ENCODE measurements around the gene SLC25A45. TPM values are rescaled to one million over a fixed set of nuclear protein-coding genes. Genes with fewer than 3 reads are reported as not detected.

Gene SLC25A45
- total RNA-seq, 1 experiment from 2014 or later, result 1.1 TPM

GRCh38 chr11:65380460-65381119 is 1.9 kb downstream of the SLC25A45 start:
- Histone ChIP-seq H2BK120ac (ENCODE audit: low read depth, low read length, poor library complexity, severe bottlenecking) (no peak overlapping the region), H3K18ac (ENCODE audit: insufficient read length, low read depth, low read length) (no peak overlapping the region), H3K23me2 (ENCODE audit: insufficient read length, low read depth, low read length, poor library complexity, severe bottlenecking) (no peaks in the 10 kb centered on the region), H2BK15ac (ENCODE audit: low read depth, low read length) (no peak overlapping the region), H3K56ac (ENCODE audit: insufficient read length, low read depth, low read length) (no peak overlapping the region), H4K8ac (replicated peaks; ENCODE audit: insufficient read length, low read depth, low read length) (no peak overlapping the region), H3K23ac (ENCODE audit: insufficient read length, low read depth, low read length) (no peak overlapping the region), H2AK5ac (ENCODE audit: insufficient read length, low read length) (no peak overlapping the region), H3K79me2 (ENCODE audit: insufficient read depth, low read length) (no peaks in the 10 kb centered on the region), H3K27me3 (ENCODE audit: insufficient read depth, low read length) (no peaks in the 10 kb centered on the region), H4K91ac (ENCODE audit: insufficient read length, low read depth, low read length) (no peak overlapping the region), H3K9me3 (ENCODE audit: control insufficient read depth, low read depth, low read length) (no peaks in the 10 kb centered on the region), H2BK20ac (ENCODE audit: low read depth, low read length, poor library complexity, severe bottlenecking) (no peak overlapping the region), H2AFZ (ENCODE audit: low read length) (no peak overlapping the region), H2BK12ac (ENCODE audit: insufficient read length, low read depth, low read length) (no peak overlapping the region), H3K4me2 (ENCODE audit: insufficient read depth, insufficient read length, low read length) (no peak overlapping the region), H3K4ac (ENCODE audit: low read depth, low read length) (no peak overlapping the region), H3K4me1 (ENCODE audit: insufficient read depth, low read length) (0 out of 2 replicates have a peak, but pooled peaks cover 2% of the 10 kb centered on the region), H3K9ac (ENCODE audit: extremely low read depth, insufficient read length, low read length) (no peak overlapping the region), H4K5ac (ENCODE audit: insufficient read length, low read depth, low read length) (no peak overlapping the region), H3K79me1 (ENCODE audit: insufficient read depth, low read depth, low read length, poor library complexity, severe bottlenecking) (no peaks in the 10 kb centered on the region), H2BK5ac (ENCODE audit: insufficient read length, low read length) (no peak overlapping the region), H3T11ph (ENCODE audit: low read length) (no peak overlapping the region), H3K14ac (ENCODE audit: insufficient read depth, low read length) (no peak overlapping the region), H4K20me1 (ENCODE audit: control insufficient read depth, insufficient read depth, insufficient read length) (no peaks in the 10 kb centered on the region), H3K27ac (ENCODE audit: insufficient read length, low read depth, low read length) (no peak overlapping the region)
- peak; percentile 37; the same call in 2 of the 3 replicates for TF ChIP-seq CTCF (conservative IDR thresholded peaks at IDR 0.05)
- Mint-ChIP-seq H3K4me1 (peaks cover 17 to 18% of the 10 kb centered on the region in 2 experiments), H3K27me3 (ENCODE audit: low read depth) (peaks cover 4% of the 10 kb centered on the region), H3K27ac (no peak overlapping the region), H3K9me3 (no peaks in the 10 kb centered on the region), H3K36me3 (ENCODE audit: insufficient read depth in 1 of 3, low read depth in 3 of 3) (no peaks in the 10 kb centered on the region), H3K4me3 (no peak overlapping the region)
- DNase-seq, result peak; percentile 62
- WGBS (ENCODE audit: extremely low coverage, insufficient read length, low lambda C conversion rate), result no CpG with 5 or more reads among the region's 16 CpGs

Measured in H9 (cell line).